ENCODE measurements around the gene SKIC8.

GRCh38 chr15:78319588-78319987 lies 20.2 kb upstream of the SKIC8 start:
- TF ChIP-seq ATF3 (CRISPR knock-in tag; IDR thresholded peaks at IDR 0.05) (no peak), ZBTB4 (CRISPR knock-in tag; IDR thresholded peaks at IDR 0.05; ENCODE audit: borderline replicate concordance) (no peak), PHF20 (CRISPR knock-in tag; IDR thresholded peaks at IDR 0.05) (no peak)
